NCI-H345 treated with DMSO at 0.1 percent for 48 hours (cell line): Measurements from ENCODE around the gene DHODH.
"Not testable (repeated sequence)": the region's sequence is repeated elsewhere in the genome, so short reads cannot be mapped to it uniquely, and the experiment has no call there.

Experiments used
- DNase-seq: peaks from one replicate; lab custom pipeline; 2025; ENCODE audit not compliant: unreplicated experiment; lab: John Stamatoyannopoulos, UW

DHODH gene

DNA sequence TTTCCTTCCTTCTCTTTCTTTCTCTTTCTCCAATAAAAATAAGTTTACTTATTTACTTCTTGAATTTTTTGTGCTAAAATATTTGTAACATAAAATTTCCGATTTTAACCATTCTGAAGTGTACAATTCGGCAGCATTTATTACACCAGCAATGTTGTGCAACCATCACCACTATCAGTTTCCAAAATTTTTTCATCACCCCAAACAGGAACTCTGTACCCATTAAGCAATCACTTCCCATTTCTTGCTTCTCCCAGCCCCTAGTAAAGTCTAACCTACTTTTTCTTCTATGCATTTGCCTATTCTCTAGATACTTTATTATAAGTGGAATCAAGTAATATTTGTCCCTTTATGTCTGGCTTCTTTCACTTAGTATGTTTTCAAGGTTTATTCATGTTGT is 43.3 kb downstream of the DHODH start:
- DNase-seq = no peak

DNA sequence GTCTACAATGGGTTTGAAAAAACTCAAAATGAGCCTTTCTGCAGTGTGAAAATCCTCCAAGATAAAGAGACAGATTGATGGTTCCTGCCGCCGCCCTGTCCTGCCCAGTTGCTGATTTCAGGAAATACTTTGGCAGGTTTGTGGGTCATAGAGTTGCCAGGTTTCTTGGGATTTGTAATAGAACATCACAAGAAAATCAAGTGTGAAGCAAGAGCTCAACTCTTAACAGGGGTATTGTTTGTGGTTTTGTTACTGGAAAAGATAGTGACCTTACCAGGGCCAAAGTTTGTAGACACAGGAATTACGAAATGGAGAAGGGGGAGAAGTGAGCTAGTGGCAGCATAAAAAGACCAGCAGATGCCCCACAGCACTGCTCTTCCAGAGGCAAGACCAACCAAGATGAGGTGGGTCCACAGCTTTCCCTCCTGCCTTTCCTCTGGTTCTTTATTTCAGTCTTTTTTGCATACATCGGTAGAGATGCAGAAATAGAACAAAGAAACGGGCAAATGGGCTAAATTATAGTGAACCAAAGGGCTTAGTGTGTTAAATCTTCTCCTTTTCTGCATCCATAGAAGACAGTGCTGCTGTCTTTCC is 45.8 kb downstream of the DHODH start, which contains the start of gene HP:
TSS of gene HP (plus strand) at position 252 of the 594 bp plus-strand sequence. CDS start at position 400, 148 bp downstream.
- not testable (repeated sequence) for DNase-seq

- DNase-seq = no peak
These were observed 47.4 kb downstream of the DHODH start for GRCh38 chr16:72055911-72056310.

DNA sequence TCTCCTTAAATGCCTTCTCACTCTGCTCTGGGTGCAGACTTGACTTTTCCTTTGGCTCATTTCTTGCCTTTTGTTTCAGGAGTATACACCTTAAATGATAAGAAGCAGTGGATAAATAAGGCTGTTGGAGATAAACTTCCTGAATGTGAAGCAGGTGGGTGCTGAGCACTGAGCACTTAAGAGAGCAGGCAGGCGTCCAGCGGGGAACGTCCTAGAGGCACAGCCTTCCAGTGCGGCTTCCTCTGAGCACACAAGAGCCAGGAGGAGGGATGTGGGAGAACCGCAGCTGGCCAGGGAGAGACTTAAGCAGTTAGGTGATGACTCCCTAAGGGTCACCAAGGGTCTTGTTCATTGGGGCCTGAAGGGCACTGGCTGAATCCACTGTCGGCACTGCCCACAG is 48.8 kb downstream of the DHODH start:
- not testable (repeated sequence) for DNase-seq

DNA sequence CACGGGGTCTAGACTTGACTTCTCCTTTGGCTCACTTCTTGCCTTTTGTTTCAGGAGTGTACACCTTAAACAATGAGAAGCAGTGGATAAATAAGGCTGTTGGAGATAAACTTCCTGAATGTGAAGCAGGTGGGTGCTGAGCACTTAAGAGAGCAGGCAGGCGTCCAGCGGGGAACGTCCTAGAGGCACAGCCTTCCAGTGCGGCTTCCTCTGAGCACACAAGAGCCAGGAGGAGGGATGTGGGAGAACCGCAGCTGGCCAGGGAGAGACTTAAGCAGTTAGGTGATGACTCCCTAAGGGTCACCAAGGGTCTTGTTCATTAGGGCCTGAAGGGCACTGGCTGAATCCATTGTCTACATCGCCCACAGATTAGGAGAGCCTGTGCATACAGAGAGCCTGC is 50.5 kb downstream of the DHODH start:
- DNase-seq = not testable (repeated sequence)

DNA sequence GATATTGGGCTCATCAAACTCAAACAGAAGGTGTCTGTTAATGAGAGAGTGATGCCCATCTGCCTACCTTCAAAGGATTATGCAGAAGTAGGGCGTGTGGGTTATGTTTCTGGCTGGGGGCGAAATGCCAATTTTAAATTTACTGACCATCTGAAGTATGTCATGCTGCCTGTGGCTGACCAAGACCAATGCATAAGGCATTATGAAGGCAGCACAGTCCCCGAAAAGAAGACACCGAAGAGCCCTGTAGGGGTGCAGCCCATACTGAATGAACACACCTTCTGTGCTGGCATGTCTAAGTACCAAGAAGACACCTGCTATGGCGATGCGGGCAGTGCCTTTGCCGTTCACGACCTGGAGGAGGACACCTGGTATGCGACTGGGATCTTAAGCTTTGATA is 51.9 kb downstream of the DHODH start:
- DNase-seq = no peak

DNA sequence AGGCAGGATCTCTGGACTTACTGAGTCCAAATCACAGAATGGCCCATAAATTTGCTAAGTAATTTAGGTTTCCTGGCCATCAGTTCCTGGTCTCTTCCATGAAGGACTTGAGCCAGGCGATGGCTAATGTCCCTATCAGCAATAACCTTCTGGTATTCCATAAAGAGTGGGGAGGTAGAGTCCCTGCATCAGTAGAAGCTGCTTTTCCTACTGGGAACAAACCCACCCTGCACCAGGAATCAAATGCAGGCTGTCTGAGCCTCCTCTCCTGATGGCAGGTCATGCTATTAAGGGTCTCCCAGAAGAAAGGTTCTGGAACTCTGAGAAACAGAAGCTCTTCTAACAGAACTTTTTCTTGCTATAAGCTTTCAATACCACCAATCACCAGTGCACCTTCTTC is 53.0 kb downstream of the DHODH start:
- no peak for DNase-seq

DNA sequence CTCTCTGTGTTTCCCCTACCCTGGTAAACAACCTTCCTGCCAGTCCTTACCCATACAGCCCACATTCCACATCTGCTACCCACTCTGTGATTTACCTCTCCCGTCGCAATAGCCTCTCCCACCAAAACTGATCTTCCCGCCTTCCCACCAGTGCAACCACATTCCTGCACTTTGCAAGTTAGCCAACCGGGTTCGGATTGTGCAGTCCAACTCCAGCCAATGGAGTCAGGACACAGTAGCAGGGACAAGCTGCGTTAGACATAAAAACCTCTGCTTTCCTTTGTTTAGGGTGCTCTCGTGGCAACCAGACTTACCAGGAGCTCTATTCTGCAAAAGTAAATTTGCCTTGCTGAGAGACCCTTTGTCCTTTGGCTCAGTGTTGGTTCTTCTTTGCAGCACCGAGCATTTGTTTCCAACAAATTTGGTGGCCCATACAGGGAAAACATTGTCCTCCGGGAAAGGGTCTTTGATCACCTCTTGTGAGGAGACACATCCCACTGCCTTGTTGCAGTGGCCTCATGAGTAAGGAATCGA is 55.9 kb downstream of the DHODH start:
- no peak for DNase-seq

DNA sequence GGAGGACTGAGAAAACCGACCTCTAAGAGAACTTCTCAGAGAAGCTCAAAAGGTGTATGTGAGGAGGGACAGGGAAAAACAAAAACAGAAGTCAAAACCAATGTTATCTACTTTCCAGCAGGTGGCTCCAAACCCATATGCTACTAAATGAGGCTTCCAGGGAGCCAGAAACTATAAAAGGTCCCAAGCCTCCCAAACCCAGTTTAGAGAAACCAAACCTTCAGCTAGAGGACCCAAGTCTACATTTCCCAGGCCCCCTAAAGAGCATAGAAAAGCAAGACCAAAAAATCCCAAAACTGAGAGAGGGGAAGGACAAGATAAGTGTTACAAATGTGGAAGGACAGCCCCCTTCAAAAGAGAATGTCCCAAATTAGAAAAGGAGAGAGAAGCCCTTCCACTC is 58.2 kb downstream of the DHODH start:
- DNase-seq = no peak

DNA sequence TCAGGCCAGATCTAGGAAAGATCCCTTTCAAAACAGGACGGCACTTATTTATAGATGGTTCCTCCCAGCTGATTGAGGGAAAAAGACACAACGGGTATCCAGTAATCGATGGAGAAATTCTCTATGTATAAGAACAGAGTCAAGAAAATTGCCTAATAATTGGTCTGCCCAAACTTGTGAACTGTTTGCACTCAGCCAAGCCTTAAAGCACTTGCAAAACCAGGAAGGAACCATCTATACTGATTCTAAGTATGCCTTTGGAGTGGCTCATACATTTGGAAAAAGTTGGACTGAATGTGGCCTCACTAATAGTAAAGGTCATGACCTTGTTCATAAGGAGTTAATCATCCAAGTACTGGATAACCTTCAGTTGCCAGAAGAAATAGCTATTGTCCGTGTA is 60.4 kb downstream of the DHODH start:
- DNase-seq = no peak

GRCh38 chr16:72072514-72073342 is 64.2 kb downstream of the DHODH start:
- no peak for DNase-seq

GRCh38 chr16:72073560-72074230 is 65.2 kb downstream of the DHODH start:
- no peak for DNase-seq

DNA sequence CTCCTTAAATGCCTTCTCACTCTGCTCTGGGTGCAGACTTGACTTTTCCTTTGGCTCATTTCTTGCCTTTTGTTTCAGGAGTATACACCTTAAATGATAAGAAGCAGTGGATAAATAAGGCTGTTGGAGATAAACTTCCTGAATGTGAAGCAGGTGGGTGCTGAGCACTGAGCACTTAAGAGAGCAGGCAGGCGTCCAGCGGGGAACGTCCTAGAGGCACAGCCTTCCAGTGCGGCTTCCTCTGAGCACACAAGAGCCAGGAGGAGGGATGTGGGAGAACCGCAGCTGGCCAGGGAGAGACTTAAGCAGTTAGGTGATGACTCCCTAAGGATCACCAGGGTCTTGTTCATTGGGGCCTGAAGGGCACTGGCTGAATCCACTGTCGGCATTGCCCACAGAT is 66.5 kb downstream of the DHODH start:
- not testable (repeated sequence) for DNase-seq
